Natural killer cell (primary cell): ENCODE results near the gene SPC24. TPM values are rescaled to one million over a fixed set of nuclear protein-coding genes. Genes with fewer than 3 reads are reported as not detected.

Experiments
- ATAC-seq, 3 donors: fragments of 150-1000 bp in 2 of 3; fragments of 200-7000 bp in 1 of 3; cut with Tn5 transposase; 1 replicate in 1 of 3; 2 replicates in 2 of 3; pipeline ENCODE4 v1.10.0; 2021; ENCODE audit warnings: mild to moderate bottlenecking in 2 of 3, moderate library complexity in 2 of 3
- DNase-seq, 2 donors: peaks; one replicate each; pipeline versions ENCODE4 v3.0.0 to v3.0.0-alpha.2; 2013 to 2021; ENCODE audit warnings: mixed read lengths in 1 of 2
- H3K27ac ChIP-seq: one replicate; pipeline ENCODE4 v1.5.1; 2013; ENCODE audit warnings: mild to moderate bottlenecking, low read length
- H3K27me3 ChIP-seq: one replicate; pipeline ENCODE4 v1.6.1; 2013; ENCODE audit warnings: low read length; ENCODE audit not compliant: control insufficient read depth, insufficient read depth
- H3K36me3 ChIP-seq: one replicate; pipeline ENCODE4 v1.6.1; 2013; ENCODE audit warnings: low read length; ENCODE audit not compliant: control insufficient read depth, insufficient read depth
- H3K4me1 ChIP-seq: one replicate; pipeline ENCODE4 v1.6.1; 2013; ENCODE audit warnings: low read length; ENCODE audit not compliant: control insufficient read depth, insufficient read depth
- H3K4me3 ChIP-seq: one replicate; pipeline ENCODE4 v1.5.1; 2013; ENCODE audit warnings: low read length
- H3K9me3 ChIP-seq: one replicate; pipeline ENCODE4 v1.6.1; 2013; ENCODE audit warnings: low read length; ENCODE audit not compliant: control insufficient read depth, insufficient read depth
- H3K27ac Mint-ChIP-seq, 2 donors: one replicate each; pipeline ENCODE4 v1.8.0; 2022; ENCODE audit warnings: mild to moderate bottlenecking in 2 of 2, mixed read lengths in 2 of 2, moderate library complexity in 1 of 2
- H3K27me3 Mint-ChIP-seq, 2 donors: one replicate each; pipeline ENCODE4 v1.8.0; 2022; ENCODE audit warnings: low read depth in 2 of 2, mixed read lengths in 2 of 2
- H3K36me3 Mint-ChIP-seq: one replicate; pipeline ENCODE4 v1.8.0; 2022; ENCODE audit warnings: mixed read lengths
- H3K4me1 Mint-ChIP-seq, 2 donors: one replicate each; pipeline ENCODE4 v1.8.0; 2022; ENCODE audit warnings: mixed read lengths in 2 of 2
- H3K4me3 Mint-ChIP-seq: one replicate; pipeline ENCODE4 v1.8.0; 2022; ENCODE audit warnings: mild to moderate bottlenecking, moderate library complexity, mixed read lengths
- H3K9me3 Mint-ChIP-seq, 2 donors: one replicate each; pipeline ENCODE4 v1.8.0; 2022; ENCODE audit warnings: mixed read lengths in 2 of 2
- CTCF ChIP-seq: fragments of 200-600 bp; IDR thresholded peaks from one replicate; pipeline ENCODE4 v1.8.0; 2022; ENCODE audit warnings: antibody characterized with exemption
- WGBS: methylation state at CpG from one replicate; pipeline ENCODE4 v1.1.7; 2013; ENCODE audit warnings: missing lambda C conversion rate; ENCODE audit not compliant: insufficient coverage; 5-methylcytosine and 5-hydroxymethylcytosine counted together
- intact Hi-C: fragments of 100-400 bp; cut with micrococcal nuclease; formaldehyde crosslinking; loops from one replicate; pipeline ENCODE4 v1.14.2; 2022
- total RNA-seq, 4 donors: library from RNA; stranded (reverse); fragments of 120-200 nt in 1 of 4; gene quantifications; one replicate each; pipeline versions ENCODE4 v1.2.3 to v1.2.4, GENCODE V29; 2013 to 2022

SPC24 gene
- total RNA-seq, 3 donors from 2014 or later (not counting 1 experiment from before 2014, with no cell fraction given), result 1.7 to 6.1 (median 4.1) TPM

DNA sequence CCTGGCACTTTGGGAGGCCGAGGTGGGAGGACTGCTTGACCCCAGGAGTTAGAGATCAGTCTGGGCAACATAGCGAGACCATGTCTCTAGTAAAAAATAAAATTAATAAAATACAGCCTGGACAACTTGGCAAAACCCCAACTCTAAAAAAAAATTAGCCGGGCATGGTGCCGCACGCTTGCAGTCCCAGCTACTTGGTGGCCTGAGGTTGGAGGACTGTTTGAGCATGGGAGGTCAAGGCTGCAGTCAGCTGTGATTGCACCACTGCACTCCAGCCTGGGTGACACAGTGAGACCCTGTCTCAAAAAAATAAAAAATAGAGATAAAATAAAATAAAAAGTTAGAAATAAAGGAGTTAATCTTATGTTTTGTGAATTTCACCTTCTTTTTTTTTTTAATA lies 15.6 kb upstream of the SPC24 start:
- WGBS, result 94% methylated on average over 5 of the region's 5 CpGs
- H3K27ac Mint-ChIP-seq, result no peak overlapping the region
- Histone ChIP-seq H3K4me3 (no peak overlapping the region), H3K36me3 (no peaks in the 10 kb centered on the region), H3K27ac (no peak overlapping the region), H3K4me1 (no peaks in the 10 kb centered on the region), H3K27me3 (no peaks in the 10 kb centered on the region), H3K9me3 (no peaks in the 10 kb centered on the region)
- no peak for DNase-seq
- no peak overlapping the region for H3K4me3 Mint-ChIP-seq
- intact Hi-C loops, result no loop called here
- H3K9me3 Mint-ChIP-seq, result no peaks in the 10 kb centered on the region
- no peak for ATAC-seq
- H3K4me1 Mint-ChIP-seq, result no peaks in the 10 kb centered on the region
- TF ChIP-seq CTCF, result no peak
- no peaks in the 10 kb centered on the region for H3K36me3 Mint-ChIP-seq
- H3K27me3 Mint-ChIP-seq, result no peaks in the 10 kb centered on the region

- DNase-seq (no peak), ATAC-seq (no peak)
- Histone ChIP-seq H3K27me3 (no peaks in the 10 kb centered on the region), H3K9me3 (no peaks in the 10 kb centered on the region), H3K27ac (no peak overlapping the region), H3K4me3 (no peak overlapping the region), H3K4me1 (no peaks in the 10 kb centered on the region), H3K36me3 (no peaks in the 10 kb centered on the region)
- WGBS, result 96% methylated on average over 31 of the region's 31 CpGs
- Mint-ChIP-seq H3K36me3 (no peaks in the 10 kb centered on the region), H3K4me1 (no peaks in the 10 kb centered on the region), H3K4me3 (no peak overlapping the region), H3K9me3 (no peaks in the 10 kb centered on the region), H3K27ac (no peak overlapping the region), H3K27me3 (no peaks in the 10 kb centered on the region)
- intact Hi-C loops, result no loop called here
- TF ChIP-seq CTCF, result no peak
These were observed 14.5 kb upstream of the SPC24 start for GRCh38 chr19:11169896-11170678.

DNA sequence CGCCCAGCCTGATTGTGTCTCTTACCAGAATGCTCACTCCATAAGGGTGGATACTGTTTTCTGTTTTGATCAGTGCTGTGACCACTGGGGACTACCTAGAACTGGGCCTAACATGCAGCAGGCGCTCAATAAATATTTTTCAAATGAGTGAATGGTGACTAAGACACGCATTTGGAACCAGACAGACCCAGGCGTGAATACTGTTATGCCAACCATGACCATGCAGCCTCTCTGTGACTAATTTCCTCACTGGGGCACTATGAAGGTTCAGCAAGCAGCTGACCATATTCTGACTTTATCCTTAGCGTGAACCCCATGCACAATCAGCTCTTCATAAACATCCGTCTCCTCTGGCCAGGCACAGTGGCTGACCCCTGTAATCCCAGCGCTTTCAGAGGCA lies 13.0 kb upstream of the SPC24 start:
- no peaks in the 10 kb centered on the region for H3K9me3 ChIP-seq
- H3K27ac Mint-ChIP-seq, result no peak overlapping the region
- no peaks in the 10 kb centered on the region for H3K36me3 Mint-ChIP-seq
- H3K27ac ChIP-seq, result no peak overlapping the region
- H3K9me3 Mint-ChIP-seq, result no peaks in the 10 kb centered on the region
- no peaks in the 10 kb centered on the region for H3K4me1 Mint-ChIP-seq
- no peak for ATAC-seq
- H3K27me3 ChIP-seq, result no peaks in the 10 kb centered on the region
- TF ChIP-seq CTCF, result no peak
- H3K27me3 Mint-ChIP-seq, result no peaks in the 10 kb centered on the region
- intact Hi-C loops, result no loop called here
- no peaks in the 10 kb centered on the region for H3K4me1 ChIP-seq
- H3K36me3 ChIP-seq, result no peaks in the 10 kb centered on the region
- no peak for DNase-seq
- 85% methylated on average over 7 of the region's 7 CpGs for WGBS
- H3K4me3 ChIP-seq, result no peak overlapping the region
- no peak overlapping the region for H3K4me3 Mint-ChIP-seq
